PC-3 (cell line): ENCODE data around the gene IFIT3.

Experiments used
- EZH2phosphoT487 ChIP-seq: fragments of 300-600 bp; sonication (generic); IDR thresholded peaks from 2 replicates; pipeline ENCODE4 v1.6.1; 2018; ENCODE audit warnings: mild to moderate bottlenecking, antibody characterized with exemption, low read length, borderline replicate concordance
- TF ChIP-seq, protein P1 (sequence below): fragments of 300-600 bp; sonication (generic); conservative IDR thresholded peaks from 2 replicates; pipeline ENCODE4 v1.5.1; 2017; ENCODE audit warnings: antibody characterized with exemption, low read depth, mild to moderate bottlenecking, low read length

DNA sequence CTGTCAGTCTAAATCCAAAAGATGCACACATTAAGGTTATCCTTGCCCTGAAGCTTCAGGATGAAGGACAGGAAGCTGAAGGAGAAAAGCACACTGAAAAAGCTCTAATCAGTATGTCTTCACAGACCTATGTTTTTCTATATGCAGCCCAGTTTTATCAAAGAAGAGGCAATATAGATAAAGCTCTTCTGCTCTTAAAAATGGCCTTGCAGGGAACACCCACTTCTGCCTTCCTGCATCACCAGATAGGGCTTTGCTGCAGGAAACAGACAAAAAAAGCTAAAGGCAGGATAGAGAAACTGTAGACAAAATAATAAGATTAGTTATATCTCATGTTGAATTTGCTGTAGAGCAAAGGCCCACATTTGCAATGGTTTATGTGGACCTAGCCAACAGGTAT, 35.1 kb downstream of the IFIT3 start:
- TF ChIP-seq, protein P1, sequence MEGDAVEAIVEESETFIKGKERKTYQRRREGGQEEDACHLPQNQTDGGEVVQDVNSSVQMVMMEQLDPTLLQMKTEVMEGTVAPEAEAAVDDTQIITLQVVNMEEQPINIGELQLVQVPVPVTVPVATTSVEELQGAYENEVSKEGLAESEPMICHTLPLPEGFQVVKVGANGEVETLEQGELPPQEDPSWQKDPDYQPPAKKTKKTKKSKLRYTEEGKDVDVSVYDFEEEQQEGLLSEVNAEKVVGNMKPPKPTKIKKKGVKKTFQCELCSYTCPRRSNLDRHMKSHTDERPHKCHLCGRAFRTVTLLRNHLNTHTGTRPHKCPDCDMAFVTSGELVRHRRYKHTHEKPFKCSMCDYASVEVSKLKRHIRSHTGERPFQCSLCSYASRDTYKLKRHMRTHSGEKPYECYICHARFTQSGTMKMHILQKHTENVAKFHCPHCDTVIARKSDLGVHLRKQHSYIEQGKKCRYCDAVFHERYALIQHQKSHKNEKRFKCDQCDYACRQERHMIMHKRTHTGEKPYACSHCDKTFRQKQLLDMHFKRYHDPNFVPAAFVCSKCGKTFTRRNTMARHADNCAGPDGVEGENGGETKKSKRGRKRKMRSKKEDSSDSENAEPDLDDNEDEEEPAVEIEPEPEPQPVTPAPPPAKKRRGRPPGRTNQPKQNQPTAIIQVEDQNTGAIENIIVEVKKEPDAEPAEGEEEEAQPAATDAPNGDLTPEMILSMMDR: no peak
- no peak for TF ChIP-seq EZH2phosphoT487
